ENCODE measurements around the gene ZC3H11A.
A peak's percentile ranks its signal among the peaks of the same experiment; 100 is the strongest.

DNA sequence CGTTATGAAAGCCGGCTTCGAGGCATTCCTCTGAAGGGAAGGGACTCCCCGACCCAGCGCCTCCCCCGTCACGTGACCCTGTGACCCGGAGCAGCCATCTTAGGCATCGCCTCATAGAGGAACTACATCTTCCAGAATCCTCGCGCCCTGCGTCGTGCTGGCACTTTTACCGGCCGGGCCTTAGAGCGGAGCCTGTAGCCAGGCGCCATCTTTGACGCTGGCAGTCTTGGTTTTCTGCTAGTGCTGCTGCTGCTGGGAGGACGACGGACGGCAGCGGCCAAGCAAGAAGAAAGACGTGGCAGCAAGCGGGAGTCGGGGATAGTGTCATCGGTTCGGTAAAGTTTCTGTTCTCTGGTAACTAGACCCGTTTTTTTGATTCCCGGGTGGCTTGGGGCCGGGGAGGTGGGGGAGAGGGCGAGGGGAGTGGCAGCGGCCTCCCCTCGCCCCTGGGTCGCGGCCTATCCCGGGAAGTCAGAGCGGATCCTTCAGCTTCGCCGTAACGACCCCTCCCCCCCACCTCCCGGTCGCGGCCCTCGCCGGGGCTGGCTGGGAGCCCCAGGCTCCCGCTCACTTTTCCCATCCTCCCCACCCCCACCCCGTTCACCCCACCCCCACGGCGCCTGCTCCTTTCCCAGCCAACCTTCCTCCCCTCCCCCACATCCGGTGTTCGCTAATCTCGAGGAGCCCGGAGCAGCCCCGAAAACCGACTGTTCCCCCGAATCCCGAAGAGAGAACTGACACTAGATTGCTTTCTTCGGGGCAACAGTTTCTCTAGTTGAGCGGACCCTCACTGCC is at the start of gene ZC3H11A, which contains the start of gene ZBED6:
- TF ChIP-seq CTCF (IDR thresholded peaks at IDR 0.05) = no peak
- TF ChIP-seq POLR2A (IDR thresholded peaks at IDR 0.05) = peak in 1 of 2 donors; percentile 53
